ENCODE measurements around the gene MYOM3. TPM values are rescaled to one million over a fixed set of nuclear protein-coding genes. Genes with fewer than 3 reads are reported as not detected.

The MYOM3 gene
- total and polyA plus RNA-seq, 2 of the 13 experiments (the other 11 are each of a cell fraction or from before 2014, with no cell fraction given) = 5.8 to 15.3 TPM

DNA sequence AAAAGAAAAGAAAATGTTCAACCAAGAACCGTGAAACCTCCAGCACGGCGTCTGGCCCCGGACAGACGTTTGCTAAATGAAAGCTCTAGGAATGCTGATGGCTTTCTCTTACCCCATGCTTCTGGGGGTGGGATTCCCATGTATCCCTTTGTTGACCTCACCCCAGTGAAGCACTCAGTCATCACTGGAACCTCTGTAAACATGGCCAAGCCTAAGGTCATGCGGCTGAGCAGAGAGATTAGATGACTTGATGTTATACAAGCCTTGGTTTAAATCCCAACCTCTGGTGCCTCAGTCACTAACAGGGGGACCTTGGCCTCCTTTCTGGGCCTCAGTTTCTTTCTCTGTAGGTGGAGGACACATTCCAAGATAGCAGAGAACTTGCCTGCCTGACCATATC, 2.8 kb upstream of the MYOM3 start:
- DNase-seq (ENCODE audit: low spot score) (peak; percentile 71), ATAC-seq (no peak; the same call in 2 of the 3 replicates), FAIRE-seq (no peak)
- H3K27me3 ChIP-seq (ENCODE audit: control insufficient read depth in 1 of 2, insufficient read depth in 2 of 2, low read length in 2 of 2) = 0 out of 5 replicates have a peak, but pooled peaks cover 0 to 1% of the 10 kb centered on the region in 2 experiments
- intact Hi-C loops (cut with micrococcal nuclease; ENCODE audit: unreplicated experiment) (loop anchor here (5.0 kb wide), 1 partner anchor 73 kb away; the partner anchor contains the start of gene IFNLR1), in situ Hi-C loops (cut with HindIII; ENCODE audit: extremely low pct_ligation_motif_present, low pct_unique_long_range_greater_than_20kb) (no loop called here)
- H3K36me3 ChIP-seq (replicated peaks in 1 of 2; ENCODE audit: control insufficient read depth in 1 of 2, insufficient read depth in 2 of 2, low read length in 2 of 2) = no peaks in the 10 kb centered on the region
- 13% methylated on average over 5 of the region's 6 CpGs for WGBS (ENCODE audit: low lambda C conversion rate)
- H3K4me2 ChIP-seq (ENCODE audit: low read depth, low read length) = peak overlapping the region; percentile 49; the same call in 1 of the 2 replicates
- no TSS peak for BruUV-seq (replicated peaks)
- H3K27ac ChIP-seq (ENCODE audit: extremely low read length, insufficient read depth, low read length) = no peak overlapping the region
- no peak overlapping the region for H2AFZ ChIP-seq (ENCODE audit: low read length)
- CTCF ChIA-PET (ENCODE audit: low intra/inter-chr PET ratio, low total read pairs) = no interaction called here
- POLR2A ChIA-PET = no interaction called here
- no peaks in the 10 kb centered on the region for H4K20me1 ChIP-seq (ENCODE audit: insufficient read depth, low read length)
- peak overlapping the region in 1 of 3 experiments; percentile 14; a peak in 1 of 6 replicates for H3K4me3 ChIP-seq (replicated peaks in 1 of 3; ENCODE audit: insufficient read depth in 1 of 3, low read depth in 2 of 3, low read length in 3 of 3)
- H3K4me1 ChIP-seq (ENCODE audit: insufficient read depth, low read length) = peaks cover 99% of the 10 kb centered on the region
- no peak overlapping the region for H3K9ac ChIP-seq (ENCODE audit: insufficient read depth, low read depth, low read length)
- no peaks in the 10 kb centered on the region for H3K79me2 ChIP-seq (ENCODE audit: insufficient read depth, low read length)
- H3K9me3 ChIP-seq (ENCODE audit: low read length) = no peaks in the 10 kb centered on the region
- no peak for TF ChIP-seq ZKSCAN1 (IDR thresholded peaks at IDR 0.05; ENCODE audit: low read length)
- TF ChIP-seq TP53 (CRISPR knock-in tag; conservative IDR thresholded peaks at IDR 0.05) = no peak
- TF ChIP-seq SP1 (IDR thresholded peaks at IDR 0.05) = no peak
- no peak for TF ChIP-seq SP1 (CRISPR knock-in tag; IDR thresholded peaks at IDR 0.05)
- TF ChIP-seq, protein P1, sequence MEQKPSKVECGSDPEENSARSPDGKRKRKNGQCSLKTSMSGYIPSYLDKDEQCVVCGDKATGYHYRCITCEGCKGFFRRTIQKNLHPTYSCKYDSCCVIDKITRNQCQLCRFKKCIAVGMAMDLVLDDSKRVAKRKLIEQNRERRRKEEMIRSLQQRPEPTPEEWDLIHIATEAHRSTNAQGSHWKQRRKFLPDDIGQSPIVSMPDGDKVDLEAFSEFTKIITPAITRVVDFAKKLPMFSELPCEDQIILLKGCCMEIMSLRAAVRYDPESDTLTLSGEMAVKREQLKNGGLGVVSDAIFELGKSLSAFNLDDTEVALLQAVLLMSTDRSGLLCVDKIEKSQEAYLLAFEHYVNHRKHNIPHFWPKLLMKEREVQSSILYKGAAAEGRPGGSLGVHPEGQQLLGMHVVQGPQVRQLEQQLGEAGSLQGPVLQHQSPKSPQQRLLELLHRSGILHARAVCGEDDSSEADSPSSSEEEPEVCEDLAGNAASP (CRISPR knock-in tag; IDR thresholded peaks at IDR 0.05; ENCODE audit: borderline replicate concordance) = peak; percentile 25; the same call in 1 of the 2 replicates
- TF ChIP-seq ZNF891 (CRISPR knock-in tag; IDR thresholded peaks at IDR 0.05) = no peak
- TF ChIP-seq PCBP2 (optimal IDR thresholded peaks at IDR 0.05; ENCODE audit: low read depth, low read length, poor library complexity, severe bottlenecking) = no peak
- TF ChIP-seq CC2D1A (CRISPR knock-in tag; IDR thresholded peaks at IDR 0.05) = no peak
- TF ChIP-seq HNF4A (CRISPR knock-in tag; IDR thresholded peaks at IDR 0.05) = peak; percentile 29; the same call in 1 of the 2 replicates
- TF ChIP-seq ZNF556 (CRISPR knock-in tag; IDR thresholded peaks at IDR 0.05; ENCODE audit: borderline replicate concordance) = no peak
- peak; percentile 40; the same call in 1 of the 2 replicates for TF ChIP-seq MED1 (CRISPR knock-in tag; IDR thresholded peaks at IDR 0.05)
- TF ChIP-seq ZNF768 (CRISPR knock-in tag; IDR thresholded peaks at IDR 0.05) = no peak
- no peak for TF ChIP-seq STAT5B (CRISPR knock-in tag; IDR thresholded peaks at IDR 0.05)
- no peak for TF ChIP-seq NONO (IDR thresholded peaks at IDR 0.05)
- TF ChIP-seq NONO (CRISPR knock-in tag; conservative IDR thresholded peaks at IDR 0.05) = no peak
- TF ChIP-seq RORA (CRISPR knock-in tag; IDR thresholded peaks at IDR 0.05) = no peak
- peak; percentile 58; the same call in 1 of the 2 replicates for TF ChIP-seq HDAC2 (CRISPR knock-in tag; IDR thresholded peaks at IDR 0.05)
- no peak for TF ChIP-seq SOX13 (IDR thresholded peaks at IDR 0.05)
- TF ChIP-seq SOX13 (CRISPR knock-in tag; conservative IDR thresholded peaks at IDR 0.05 in 1 of 2, IDR thresholded peaks at IDR 0.05 in 1 of 2) = 0 out of 4 replicates have a peak, but pooled peaks of 1 of the 2 experiments have one; percentile 47
- no peak for TF ChIP-seq JUN (CRISPR knock-in tag; IDR thresholded peaks at IDR 0.05)
- TF ChIP-seq, protein P2, sequence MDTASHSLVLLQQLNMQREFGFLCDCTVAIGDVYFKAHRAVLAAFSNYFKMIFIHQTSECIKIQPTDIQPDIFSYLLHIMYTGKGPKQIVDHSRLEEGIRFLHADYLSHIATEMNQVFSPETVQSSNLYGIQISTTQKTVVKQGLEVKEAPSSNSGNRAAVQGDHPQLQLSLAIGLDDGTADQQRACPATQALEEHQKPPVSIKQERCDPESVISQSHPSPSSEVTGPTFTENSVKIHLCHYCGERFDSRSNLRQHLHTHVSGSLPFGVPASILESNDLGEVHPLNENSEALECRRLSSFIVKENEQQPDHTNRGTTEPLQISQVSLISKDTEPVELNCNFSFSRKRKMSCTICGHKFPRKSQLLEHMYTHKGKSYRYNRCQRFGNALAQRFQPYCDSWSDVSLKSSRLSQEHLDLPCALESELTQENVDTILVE (CRISPR knock-in tag; IDR thresholded peaks at IDR 0.05) = no peak
- TF ChIP-seq, protein P3, sequence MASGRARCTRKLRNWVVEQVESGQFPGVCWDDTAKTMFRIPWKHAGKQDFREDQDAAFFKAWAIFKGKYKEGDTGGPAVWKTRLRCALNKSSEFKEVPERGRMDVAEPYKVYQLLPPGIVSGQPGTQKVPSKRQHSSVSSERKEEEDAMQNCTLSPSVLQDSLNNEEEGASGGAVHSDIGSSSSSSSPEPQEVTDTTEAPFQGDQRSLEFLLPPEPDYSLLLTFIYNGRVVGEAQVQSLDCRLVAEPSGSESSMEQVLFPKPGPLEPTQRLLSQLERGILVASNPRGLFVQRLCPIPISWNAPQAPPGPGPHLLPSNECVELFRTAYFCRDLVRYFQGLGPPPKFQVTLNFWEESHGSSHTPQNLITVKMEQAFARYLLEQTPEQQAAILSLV (CRISPR knock-in tag; IDR thresholded peaks at IDR 0.05; ENCODE audit: borderline replicate concordance) = no peak
- TF ChIP-seq SMARCE1 (IDR thresholded peaks at IDR 0.05; ENCODE audit: borderline replicate concordance) = no peak
- no peak for TF ChIP-seq MXD4 (CRISPR knock-in tag; IDR thresholded peaks at IDR 0.05)
- no peak for TF ChIP-seq NFYC (CRISPR knock-in tag; IDR thresholded peaks at IDR 0.05)
- TF ChIP-seq DRAP1 (CRISPR knock-in tag; IDR thresholded peaks at IDR 0.05) = no peak

Measured in HepG2 (cell line).